Right lobe of liver (tissue), 6 donors: ENCODE results near the gene TNS1. TPM values are rescaled to one million over a fixed set of nuclear protein-coding genes. Genes with fewer than 3 reads are reported as not detected.

Experiments used
- ATAC-seq, 4 donors: fragments of 200-7000 bp; cut with Tn5 transposase; one replicate each; pipeline ENCODE4 v1.9.1; 2020; ENCODE audit warnings: mild to moderate bottlenecking in 4 of 4, moderate library complexity in 4 of 4
- DNase-seq, 3 donors: peaks; one replicate each; pipeline ENCODE4 v3.0.0-alpha.2; 2020
- H3K27ac ChIP-seq, 3 donors: fragments of 200-600 bp; one replicate each; pipeline ENCODE4 v1.8.0; 2022
- H3K27me3 ChIP-seq, 2 donors: fragments of 200-600 bp; one replicate each; pipeline ENCODE4 v1.8.0; 2022
- H3K36me3 ChIP-seq, 4 donors: fragments of 200-600 bp; sonication (generic) in 1 of 4; one replicate each; pipeline versions ENCODE4 v1.5.1 to v1.8.0; 2017 to 2022; ENCODE audit warnings: control low read depth in 1 of 4
- H3K4me1 ChIP-seq, 4 donors: fragments of 200-600 bp; sonication (generic) in 1 of 4; one replicate each; pipeline versions ENCODE4 v1.5.1 to v1.8.0; 2017 to 2022; ENCODE audit warnings: control low read depth in 1 of 4
- H3K4me3 ChIP-seq, 3 donors: fragments of 200-600 bp; one replicate each; pipeline ENCODE4 v1.8.0; 2022
- H3K9me3 ChIP-seq, 4 donors: fragments of 200-600 bp; sonication (generic) in 1 of 4; one replicate each; pipeline versions ENCODE4 v1.5.1 to v1.8.0; 2017 to 2022; ENCODE audit warnings: control low read depth in 1 of 4
- POLR2A ChIP-seq: fragments of 450-650 bp; IDR thresholded peaks from one replicate; pipeline ENCODE4 v1.6.1; 2017; ENCODE audit warnings: antibody characterized with exemption, mild to moderate bottlenecking
- WGBS: methylation state at CpG from one replicate; pipeline ENCODE4 v1.1.6; 2018; ENCODE audit warnings: low coverage, low lambda C conversion rate; ENCODE audit not compliant: insufficient coverage; ENCODE audit errors: missing lambda C conversion rate; 5-methylcytosine and 5-hydroxymethylcytosine counted together
- intact Hi-C, 2 donors: fragments of 100-400 bp; cut with DNase I; formaldehyde crosslinking; loops; one replicate each; pipeline versions ENCODE4 v1.11.2 to v1.14.1; 2022
- total RNA-seq, 6 experiments: library from RNA; depleted of rRNA in 2 of 6; stranded (reverse); fragments of >200 nt in 2 of 6; fragmentation: NEBNext Ultra II Directional in 3 of 6; extraction: Animal tissue kit (Norgen Biotek cat#: 25700) in 3 of 6; gene quantifications; one replicate each; pipeline versions ENCODE4 v1.1.0 to v1.2.4, GENCODE V29; 2016 to 2023
- TF ChIP-seq, protein P1 (sequence below), 4 donors: fragments of 200-600 bp in 3 of 4; fragments of 450-650 bp in 1 of 4; IDR thresholded peaks; one replicate each; pipeline versions ENCODE4 v1.5.1 to v1.8.0; 2016 to 2022; ENCODE audit warnings: antibody characterized with exemption in 4 of 4, mild to moderate bottlenecking in 2 of 4
- donor health status: DM: no; HTN: yes; CAD: no.
- donor health status: DM: no; HTN: no; CAD: no.
- donor health status: DM: no; HTN: no; CAD: no.
- donor health status: DM: no; HTN: yes; CAD: no.
- donor health status: DM: no; HTN: yes; CAD: no.

Gene TNS1
- total RNA-seq, 6 experiments from 2014 or later, result 68.4 to 209 (median 99.2) TPM

DNA sequence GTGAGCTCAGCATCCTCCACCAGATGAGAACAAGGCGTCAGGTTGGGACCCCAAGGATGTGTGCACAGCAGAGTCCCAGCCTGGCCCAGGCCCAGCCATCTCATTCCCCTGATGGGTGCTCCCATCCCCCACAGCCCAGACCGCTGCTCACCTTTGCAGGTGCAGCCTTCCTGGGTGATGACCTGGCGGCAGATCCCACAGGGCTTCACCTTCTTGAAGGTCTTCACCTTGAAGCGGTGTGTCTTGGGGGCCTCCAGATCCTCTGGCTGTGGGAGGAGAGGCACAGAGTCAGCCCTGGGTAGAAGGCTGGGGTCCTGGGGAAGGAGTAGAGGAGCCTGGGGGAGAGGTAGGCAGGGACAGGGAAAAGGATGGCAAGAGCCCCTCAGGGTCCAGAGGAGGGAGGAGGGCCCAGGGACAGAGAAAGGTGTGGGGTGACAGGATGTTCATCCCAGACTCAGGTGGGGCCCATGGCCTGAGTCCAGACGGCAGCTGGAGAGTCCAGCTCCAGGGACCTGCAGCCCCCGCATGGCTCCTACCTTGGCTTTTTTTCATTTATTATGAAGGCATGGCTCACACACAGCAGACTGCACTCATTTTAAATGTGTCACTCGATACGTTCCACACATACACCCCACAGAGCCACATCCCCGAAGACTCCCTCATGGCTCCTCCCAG is 11.9 kb downstream of the TNS1 start:
- Histone ChIP-seq H3K4me3 (no peak overlapping the region), H3K9me3 (no peaks in the 10 kb centered on the region), H3K27me3 (no peaks in the 10 kb centered on the region), H3K27ac (no peak overlapping the region), H3K4me1 (peaks cover 0 to 14% (median 5%) of the 10 kb centered on the region in 4 donors), H3K36me3 (no peaks in the 10 kb centered on the region)
- no peak for ATAC-seq
- WGBS, result 67% methylated on average over 2 of the region's 9 CpGs
- intact Hi-C loops, result loop anchor here (5.0 to 10.0 kb wide), 2 partner anchors 106 to 204 kb away; no protein-coding TSS in a partner anchor
- no peak for TF ChIP-seq POLR2A
- TF ChIP-seq, protein P1, sequence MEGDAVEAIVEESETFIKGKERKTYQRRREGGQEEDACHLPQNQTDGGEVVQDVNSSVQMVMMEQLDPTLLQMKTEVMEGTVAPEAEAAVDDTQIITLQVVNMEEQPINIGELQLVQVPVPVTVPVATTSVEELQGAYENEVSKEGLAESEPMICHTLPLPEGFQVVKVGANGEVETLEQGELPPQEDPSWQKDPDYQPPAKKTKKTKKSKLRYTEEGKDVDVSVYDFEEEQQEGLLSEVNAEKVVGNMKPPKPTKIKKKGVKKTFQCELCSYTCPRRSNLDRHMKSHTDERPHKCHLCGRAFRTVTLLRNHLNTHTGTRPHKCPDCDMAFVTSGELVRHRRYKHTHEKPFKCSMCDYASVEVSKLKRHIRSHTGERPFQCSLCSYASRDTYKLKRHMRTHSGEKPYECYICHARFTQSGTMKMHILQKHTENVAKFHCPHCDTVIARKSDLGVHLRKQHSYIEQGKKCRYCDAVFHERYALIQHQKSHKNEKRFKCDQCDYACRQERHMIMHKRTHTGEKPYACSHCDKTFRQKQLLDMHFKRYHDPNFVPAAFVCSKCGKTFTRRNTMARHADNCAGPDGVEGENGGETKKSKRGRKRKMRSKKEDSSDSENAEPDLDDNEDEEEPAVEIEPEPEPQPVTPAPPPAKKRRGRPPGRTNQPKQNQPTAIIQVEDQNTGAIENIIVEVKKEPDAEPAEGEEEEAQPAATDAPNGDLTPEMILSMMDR (IDR thresholded peaks at IDR 0.05), result no peak
- DNase-seq, result no peak

DNA sequence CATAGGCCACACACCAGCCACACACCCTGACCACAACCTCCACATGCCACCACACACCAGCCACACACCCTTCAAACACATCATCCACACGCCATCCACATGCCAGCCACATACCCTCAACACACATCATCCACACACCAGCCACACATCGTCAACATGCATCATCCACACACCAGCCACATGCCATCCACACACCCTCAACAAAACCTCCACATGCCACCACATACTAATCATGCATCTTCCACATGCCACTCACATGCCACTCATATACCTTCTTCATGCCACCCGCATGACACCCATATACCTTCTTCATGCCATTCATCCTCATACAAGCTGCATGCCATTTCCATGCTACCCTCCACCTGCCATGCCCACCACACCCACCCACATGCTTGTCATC is 12.4 kb downstream of the TNS1 start:
- Histone ChIP-seq H3K36me3 (no peaks in the 10 kb centered on the region), H3K4me1 (peaks cover 0 to 14% (median 5%) of the 10 kb centered on the region in 4 donors), H3K27ac (no peak overlapping the region), H3K27me3 (no peaks in the 10 kb centered on the region), H3K9me3 (no peaks in the 10 kb centered on the region), H3K4me3 (no peak overlapping the region)
- intact Hi-C loops, result loop anchor here (5.0 to 10.0 kb wide), 2 partner anchors 106 to 203 kb away; no protein-coding TSS in a partner anchor
- no peak for DNase-seq
- TF ChIP-seq POLR2A, result no peak
- TF ChIP-seq, protein P1 (IDR thresholded peaks at IDR 0.05), result no peak
- 87% methylated on average over 3 of the region's 3 CpGs for WGBS
- no peak for ATAC-seq

DNA sequence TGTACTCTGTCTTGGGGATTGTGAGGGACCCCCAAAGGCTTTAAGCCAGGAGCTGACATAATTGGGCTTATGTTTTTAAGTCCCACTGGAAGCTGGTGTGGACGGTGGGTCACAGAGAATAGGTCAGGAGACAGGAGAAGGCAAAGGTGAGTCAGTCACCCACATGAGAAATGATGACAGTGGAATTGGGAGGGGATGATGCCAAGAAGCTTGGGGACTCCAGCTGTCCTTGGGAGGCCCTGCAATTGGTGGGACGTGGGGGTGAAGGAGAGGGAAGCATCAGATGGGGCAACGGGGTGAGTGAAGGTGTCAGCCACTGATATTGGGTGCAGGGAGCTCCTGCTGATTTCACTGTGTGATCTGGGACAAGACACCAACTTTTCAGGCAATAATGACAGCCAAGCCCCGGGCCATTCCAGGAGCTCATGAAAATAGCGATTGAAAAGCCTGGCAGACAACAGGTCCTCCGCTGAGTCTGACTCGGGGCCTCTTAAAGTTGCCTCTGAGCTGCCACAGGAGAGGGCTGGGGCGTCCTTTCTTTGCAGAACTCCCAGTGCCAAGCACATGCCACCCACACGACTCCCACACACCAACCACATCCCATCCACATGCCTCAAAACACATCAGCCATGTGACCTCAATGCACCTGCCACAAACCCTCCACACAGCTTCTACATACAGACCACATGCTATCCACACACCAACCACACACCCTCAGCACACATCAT is 13.4 kb downstream of the TNS1 start:
- ATAC-seq, result no peak
- peaks cover 0 to 14% (median 5%) of the 10 kb centered on the region in 4 donors for H3K4me1 ChIP-seq
- no peaks in the 10 kb centered on the region for H3K36me3 ChIP-seq
- TF ChIP-seq, protein P1 (IDR thresholded peaks at IDR 0.05), result no peak
- TF ChIP-seq POLR2A, result no peak
- no peak overlapping the region for H3K27ac ChIP-seq
- no peak for DNase-seq
- H3K4me3 ChIP-seq, result no peak overlapping the region
- intact Hi-C loops, result loop anchor here (5.0 to 10.0 kb wide), 3 partner anchors 42 to 95 kb away; no protein-coding TSS in a partner anchor
- H3K27me3 ChIP-seq, result no peaks in the 10 kb centered on the region
- whole genome bisulfite sequencing, result 57% methylated on average over 5 of the region's 9 CpGs
- no peaks in the 10 kb centered on the region for H3K9me3 ChIP-seq

DNA sequence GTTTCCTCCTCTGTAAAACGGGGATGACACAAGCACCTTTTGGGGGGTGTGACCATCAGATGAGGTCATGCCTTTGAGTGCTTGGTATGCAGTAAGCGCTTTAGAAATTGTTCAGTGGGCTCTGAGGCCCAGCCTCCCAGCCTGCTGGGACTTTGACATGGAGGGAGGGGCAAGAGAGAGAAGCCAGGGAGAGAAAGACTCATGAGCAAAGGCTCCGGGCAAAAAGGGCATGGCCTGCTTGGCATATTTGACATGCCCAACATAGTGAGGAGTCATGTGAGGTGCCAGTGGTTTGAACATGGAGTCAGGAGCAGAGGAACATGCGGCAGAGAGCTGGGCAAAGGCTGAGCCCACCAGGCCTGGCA is 14.0 kb downstream of the TNS1 start:
- ATAC-seq, result peak in 1 of 4 donors; percentile 1
- peak overlapping the region in 1 of 3 donors; percentile 49 for H3K27ac ChIP-seq
- no peak for TF ChIP-seq POLR2A
- TF ChIP-seq, protein P1 (IDR thresholded peaks at IDR 0.05), result peak in 2 of 4 donors; percentile 7 to 21

More for the DNA sequence above, 14.0 kb downstream of the TNS1 start:
- Histone ChIP-seq H3K4me3 (no peak overlapping the region), H3K9me3 (no peaks in the 10 kb centered on the region), H3K36me3 (no peaks in the 10 kb centered on the region), H3K4me1 (peaks cover 0 to 14% (median 5%) of the 10 kb centered on the region in 4 donors), H3K27me3 (no peaks in the 10 kb centered on the region)
- intact Hi-C loops, result loop anchor here (5.0 to 10.0 kb wide), 3 partner anchors 42 to 94 kb away; no protein-coding TSS in a partner anchor
- WGBS, result 17% methylated on average over 3 of the region's 4 CpGs
- DNase-seq, result no peak
